IPS-15b (cell line): ENCODE measurements around the gene PSME4.
"Not testable (repeated sequence)": the region's sequence is repeated elsewhere in the genome, so short reads cannot be mapped to it uniquely, and the experiment has no call there.

Source experiments
- H3K27me3 ChIP-seq: one replicate; pipeline ENCODE4 v1.6.1; 2013; ENCODE audit warnings: low read length; ENCODE audit not compliant: control insufficient read depth, insufficient read depth
- H3K36me3 ChIP-seq: one replicate; pipeline ENCODE4 v1.6.1; 2013; ENCODE audit warnings: low read length; ENCODE audit not compliant: control insufficient read depth, insufficient read depth
- H3K4me1 ChIP-seq: one replicate; pipeline ENCODE4 v1.6.1; 2013; ENCODE audit warnings: mild to moderate bottlenecking, low read length; ENCODE audit not compliant: control insufficient read depth, insufficient read depth
- H3K4me3 ChIP-seq: one replicate; pipeline ENCODE4 v1.5.1; 2013; ENCODE audit warnings: low read depth, low read length
- H3K9ac ChIP-seq: one replicate; pipeline ENCODE4 v1.6.1; 2013; ENCODE audit warnings: low read depth, mild to moderate bottlenecking, low read length
- H3K9me3 ChIP-seq: one replicate; pipeline ENCODE4 v1.6.1; 2013; ENCODE audit warnings: mild to moderate bottlenecking, low read length; ENCODE audit not compliant: control insufficient read depth, insufficient read depth

PSME4 gene

GRCh38 chr2:53952519-53952918 is 18.3 kb downstream of the PSME4 start:
- Histone ChIP-seq H3K4me3 (no peak overlapping the region), H3K9me3 (no peaks in the 10 kb centered on the region), H3K27me3 (no peaks in the 10 kb centered on the region), H3K9ac (no peak overlapping the region), H3K36me3 (no peaks in the 10 kb centered on the region), H3K4me1 (peaks cover 4% of the 10 kb centered on the region)

- Histone ChIP-seq H3K4me3 (no peak overlapping the region), H3K36me3 (peaks cover 6% of the 10 kb centered on the region), H3K9me3 (no peaks in the 10 kb centered on the region), H3K4me1 (no peaks in the 10 kb centered on the region), H3K9ac (no peak overlapping the region), H3K27me3 (no peaks in the 10 kb centered on the region)
Measured at GRCh38 chr2:53949457-53949856, 21.3 kb downstream of the PSME4 start.

- Histone ChIP-seq H3K9me3 (no peaks in the 10 kb centered on the region), H3K36me3 (peaks cover 6% of the 10 kb centered on the region)
Measured at GRCh38 chr2:53945538-53945937, 25.3 kb downstream of the PSME4 start.

GRCh38 chr2:53944542-53944941 is 26.3 kb downstream of the PSME4 start:
- Histone ChIP-seq H3K4me3 (no peak overlapping the region), H3K9ac (no peak overlapping the region), H3K27me3 (no peaks in the 10 kb centered on the region), H3K4me1 (no peaks in the 10 kb centered on the region), H3K9me3 (no peaks in the 10 kb centered on the region), H3K36me3 (peaks cover 6% of the 10 kb centered on the region)

More at GRCh38 chr2:53945538-53945937, 25.3 kb downstream of the PSME4 start:
- Histone ChIP-seq H3K9ac (no peak overlapping the region), H3K27me3 (no peaks in the 10 kb centered on the region), H3K4me1 (no peaks in the 10 kb centered on the region), H3K4me3 (no peak overlapping the region)

- no peaks in the 10 kb centered on the region for H3K9me3 ChIP-seq
- no peaks in the 10 kb centered on the region for H3K4me1 ChIP-seq
- no peak overlapping the region for H3K9ac ChIP-seq
- peaks cover 6% of the 10 kb centered on the region for H3K36me3 ChIP-seq
- H3K27me3 ChIP-seq, result no peaks in the 10 kb centered on the region
- H3K4me3 ChIP-seq, result no peak overlapping the region
Measured at GRCh38 chr2:53942280-53942679, 28.5 kb downstream of the PSME4 start.

- H3K36me3 ChIP-seq, result peaks cover 2% of the 10 kb centered on the region
- H3K4me1 ChIP-seq, result no peaks in the 10 kb centered on the region
- H3K27me3 ChIP-seq, result no peaks in the 10 kb centered on the region
Measured at GRCh38 chr2:53941749-53942148, 29.0 kb downstream of the PSME4 start.

GRCh38 chr2:53939656-53940055 is 31.1 kb downstream of the PSME4 start:
- Histone ChIP-seq H3K4me1 (no peaks in the 10 kb centered on the region), H3K9me3 (no peaks in the 10 kb centered on the region), H3K27me3 (no peaks in the 10 kb centered on the region), H3K9ac (no peak overlapping the region), H3K4me3 (no peak overlapping the region), H3K36me3 (no peaks in the 10 kb centered on the region)

More at GRCh38 chr2:53941749-53942148, 29.0 kb downstream of the PSME4 start:
- Histone ChIP-seq H3K9ac (no peak overlapping the region), H3K9me3 (no peaks in the 10 kb centered on the region), H3K4me3 (no peak overlapping the region)

GRCh38 chr2:53938904-53939303 is 31.9 kb downstream of the PSME4 start:
- H3K4me1 ChIP-seq, result no peaks in the 10 kb centered on the region
- H3K36me3 ChIP-seq, result no peaks in the 10 kb centered on the region
- no peaks in the 10 kb centered on the region for H3K27me3 ChIP-seq
- no peak overlapping the region for H3K9ac ChIP-seq
- H3K4me3 ChIP-seq, result no peak overlapping the region
- no peaks in the 10 kb centered on the region for H3K9me3 ChIP-seq

- Histone ChIP-seq H3K9ac (no peak overlapping the region), H3K4me3 (no peak overlapping the region), H3K27me3 (no peaks in the 10 kb centered on the region), H3K36me3 (no peaks in the 10 kb centered on the region), H3K4me1 (no peaks in the 10 kb centered on the region), H3K9me3 (no peaks in the 10 kb centered on the region)
Measured at GRCh38 chr2:53933329-53933728, 37.5 kb downstream of the PSME4 start.

GRCh38 chr2:53926321-53926720 is 44.5 kb downstream of the PSME4 start:
- H3K9ac ChIP-seq, H3K9me3 ChIP-seq, H3K27me3 ChIP-seq, H3K4me1 ChIP-seq, H3K4me3 ChIP-seq: not testable (repeated sequence)
- peaks cover 15% of the 10 kb centered on the region for H3K36me3 ChIP-seq

GRCh38 chr2:53913721-53914120 is 57.1 kb downstream of the PSME4 start:
- no peaks in the 10 kb centered on the region for H3K4me1 ChIP-seq
- no peak overlapping the region for H3K4me3 ChIP-seq
- H3K9me3 ChIP-seq, result no peaks in the 10 kb centered on the region
- no peaks in the 10 kb centered on the region for H3K27me3 ChIP-seq
- no peak overlapping the region for H3K9ac ChIP-seq
- H3K36me3 ChIP-seq, result peaks cover under 1% of the 10 kb centered on the region

GRCh38 chr2:53911434-53912189 is 59.2 kb downstream of the PSME4 start:
- Histone ChIP-seq H3K4me3 (no peak overlapping the region), H3K27me3 (no peaks in the 10 kb centered on the region), H3K4me1 (no peaks in the 10 kb centered on the region), H3K9ac (no peak overlapping the region), H3K9me3 (no peaks in the 10 kb centered on the region), H3K36me3 (peaks cover 3% of the 10 kb centered on the region)
